GM12892 (cell line): ENCODE data around the gene TWF1.

Source experiments
- DNase-seq: peaks from one replicate; pipeline ENCODE4 v3.0.0; 2011; ENCODE audit not compliant: insufficient read length
- FAIRE-seq: peaks from 2 replicates; lab custom pipeline; 2011; peaks lifted over from hg19 to GRCh38; lab: Jason Lieb, UNC
- POLR2A ChIP-seq: IDR thresholded peaks from 2 replicates; pipeline ENCODE4 v1.6.1; 2011; ENCODE audit warnings: low read depth, low read length, control low read depth
- POLR2AphosphoS5 ChIP-seq: IDR thresholded peaks from 2 replicates; pipeline ENCODE4 v1.6.1; 2011; ENCODE audit warnings: low read depth, low read length, control low read depth
- TAF1 ChIP-seq: IDR thresholded peaks from 2 replicates; pipeline ENCODE4 v1.6.1; 2011; ENCODE audit warnings: low read depth, mild to moderate bottlenecking, control low read depth, low read length, borderline replicate concordance

TWF1 gene

DNA sequence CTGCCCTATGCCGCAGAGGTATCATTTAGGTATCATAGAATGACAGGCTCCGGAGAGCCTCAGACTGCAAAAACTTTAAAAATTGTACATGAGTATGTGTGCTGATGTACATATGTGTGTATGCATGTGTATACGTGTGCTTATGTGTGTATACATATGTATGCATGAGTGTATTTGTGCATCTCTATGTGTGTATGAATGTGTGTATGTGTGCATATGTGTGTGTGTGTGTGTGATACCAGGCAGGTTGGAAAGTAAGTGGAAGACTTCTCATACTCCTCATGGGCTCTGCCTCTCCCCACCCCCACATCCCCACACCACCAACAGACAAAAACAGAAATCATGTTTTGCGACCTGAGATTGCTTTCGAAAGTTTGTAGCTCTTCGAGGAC is 29.1 kb upstream of the TWF1 start:
- peak; percentile 36 for FAIRE-seq
- DNase-seq = no peak
- TF ChIP-seq TAF1 (no peak), POLR2AphosphoS5 (no peak), POLR2A (no peak)

DNA sequence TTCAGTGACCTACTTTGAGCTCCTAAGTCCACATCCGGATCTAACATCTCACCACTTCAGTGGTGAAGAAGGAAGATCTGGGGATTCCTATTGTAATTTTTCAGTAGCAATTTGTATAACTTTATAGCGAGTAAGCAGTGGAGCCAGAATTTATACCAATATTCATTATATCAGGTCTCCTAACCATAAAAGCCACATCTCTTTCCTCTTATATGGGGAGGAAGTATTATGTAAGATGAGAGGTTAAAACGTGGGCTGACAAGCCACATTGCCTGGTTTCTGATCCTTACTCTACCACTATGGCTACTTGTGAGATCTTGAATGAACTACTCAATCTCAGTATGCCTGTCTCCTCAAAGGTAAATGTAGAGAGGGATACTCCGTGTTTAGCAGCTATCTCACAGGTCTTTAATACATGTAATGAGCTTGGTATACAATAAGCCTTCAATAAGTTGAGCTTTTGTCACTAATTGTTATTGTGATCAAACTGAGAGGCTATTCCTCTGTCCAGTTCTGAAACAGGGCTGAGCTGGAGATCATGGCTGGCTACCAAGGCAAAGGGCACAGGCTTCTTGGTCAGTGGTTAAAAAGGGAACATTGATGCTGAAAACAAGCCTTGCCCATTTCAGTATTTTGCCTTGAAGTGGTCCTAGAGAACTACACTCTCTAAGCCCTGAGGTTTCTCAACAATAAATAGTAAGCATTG is 26.5 kb upstream of the TWF1 start:
- no peak for FAIRE-seq
- no peak for DNase-seq
- TF ChIP-seq POLR2AphosphoS5 (no peak), POLR2A (no peak), TAF1 (no peak)

DNA sequence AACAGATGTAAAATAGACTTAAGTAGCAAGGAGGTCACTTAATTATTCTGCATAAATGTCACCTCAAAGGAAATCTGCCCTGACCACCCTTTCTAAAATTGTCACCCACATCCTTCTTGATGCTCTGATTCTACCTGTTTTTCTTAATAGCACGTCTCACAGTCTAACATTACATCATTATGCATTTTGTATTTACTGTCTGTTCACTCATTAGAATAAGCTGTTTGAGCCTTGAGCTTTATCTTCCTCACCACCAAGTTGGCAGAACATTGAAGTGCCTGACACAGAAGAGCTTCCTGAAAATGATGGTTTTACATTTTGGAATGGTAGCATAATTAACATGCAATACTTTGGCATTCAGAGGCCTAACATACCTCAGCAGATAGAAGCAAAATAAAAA is 21.0 kb upstream of the TWF1 start:
- FAIRE-seq = no peak
- no peak for DNase-seq
- no peak for TF ChIP-seq POLR2A
- no peak for TF ChIP-seq TAF1
- TF ChIP-seq POLR2AphosphoS5 = no peak

DNA sequence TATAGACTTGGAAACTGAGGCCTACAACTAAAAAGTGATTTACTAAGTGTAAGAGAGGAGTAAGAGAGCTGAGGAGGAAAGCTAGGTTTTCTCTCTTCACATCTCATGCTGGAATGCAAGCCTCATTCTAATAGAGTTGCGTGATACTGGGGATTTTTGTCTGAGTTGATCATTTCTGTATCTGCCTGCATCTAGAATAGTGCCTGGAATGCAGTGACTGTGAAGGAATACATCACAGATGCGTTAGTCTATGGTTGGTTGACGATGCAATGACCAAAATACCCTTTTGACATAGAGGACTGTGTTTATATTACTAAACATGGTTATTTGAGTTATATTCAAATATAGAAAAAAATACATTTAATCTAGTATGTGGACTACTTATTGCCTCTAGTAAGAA is 20.6 kb upstream of the TWF1 start:
- FAIRE-seq (no peak), DNase-seq (no peak)
- no peak for TF ChIP-seq POLR2AphosphoS5
- TF ChIP-seq POLR2A = no peak
- no peak for TF ChIP-seq TAF1

DNA sequence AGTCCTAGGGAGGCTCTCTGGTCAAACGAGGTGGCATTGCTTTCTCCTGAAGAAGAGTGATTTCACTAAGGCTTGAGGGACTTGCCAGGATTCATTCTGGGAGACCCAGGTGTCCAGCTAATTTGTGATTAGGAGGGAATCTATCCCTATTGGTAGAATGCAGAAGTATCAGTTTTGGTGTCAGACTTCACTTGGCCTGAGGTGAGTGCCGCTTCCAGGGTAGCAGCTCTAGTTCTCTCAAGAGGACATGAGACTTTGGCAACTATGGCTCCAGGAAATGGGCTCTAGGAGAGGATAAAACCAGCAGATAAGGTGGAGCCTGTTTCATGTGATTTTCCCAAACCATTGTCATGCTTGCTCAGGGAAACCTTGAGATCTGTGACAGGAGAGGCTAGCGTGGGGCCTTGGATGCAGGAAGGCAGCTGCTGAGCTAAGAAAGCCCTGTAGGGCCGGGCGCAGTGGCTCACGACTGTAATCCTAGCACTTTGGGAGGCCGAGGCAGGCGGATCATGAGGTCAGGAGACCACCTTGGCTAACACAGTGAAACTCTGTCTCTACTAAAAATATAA is 18.2 kb upstream of the TWF1 start:
- FAIRE-seq (no peak), DNase-seq (no peak)
- no peak for TF ChIP-seq POLR2A
- no peak for TF ChIP-seq POLR2AphosphoS5
- TF ChIP-seq TAF1 = no peak

DNA sequence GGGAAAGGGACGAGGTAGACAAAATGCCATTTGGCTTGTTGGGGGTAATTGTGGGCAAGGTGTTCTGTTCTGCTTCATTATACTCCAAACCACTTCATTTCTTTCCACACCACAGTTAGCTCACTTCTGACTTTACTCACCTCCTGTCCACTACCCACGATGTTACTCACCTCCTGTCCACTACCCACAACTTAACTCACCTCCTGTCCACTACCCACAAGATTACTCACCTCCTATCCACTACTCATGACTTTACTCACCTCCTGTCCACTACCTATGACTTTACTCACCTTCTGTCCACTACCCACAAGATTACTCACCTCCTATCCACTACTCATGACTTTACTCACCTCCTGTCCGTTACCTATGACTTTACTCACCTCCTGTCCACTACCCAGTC is 10.1 kb upstream of the TWF1 start:
- FAIRE-seq (peak; percentile 21), DNase-seq (no peak)
- no peak for TF ChIP-seq TAF1
- TF ChIP-seq POLR2AphosphoS5 = no peak
- TF ChIP-seq POLR2A = no peak

DNA sequence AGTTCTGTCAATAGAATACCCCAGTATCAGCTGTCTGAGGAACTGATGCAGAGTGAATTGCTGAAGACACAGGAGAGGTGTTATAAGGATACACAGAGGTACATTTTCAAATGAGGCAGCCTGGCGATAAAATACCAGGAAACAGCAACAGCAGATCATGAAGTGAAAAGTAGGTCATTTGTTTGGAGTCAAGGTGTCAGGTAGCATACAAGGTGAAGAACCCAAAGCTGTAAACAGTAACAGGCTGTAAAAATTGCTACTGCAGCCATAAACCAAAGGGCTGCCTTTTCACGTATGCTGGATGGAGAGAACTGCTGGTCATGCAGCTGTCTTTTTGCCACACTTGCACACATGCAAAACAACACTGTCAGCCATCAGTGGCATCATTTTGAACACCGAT is 9.3 kb upstream of the TWF1 start:
- FAIRE-seq (no peak), DNase-seq (no peak)

DNA sequence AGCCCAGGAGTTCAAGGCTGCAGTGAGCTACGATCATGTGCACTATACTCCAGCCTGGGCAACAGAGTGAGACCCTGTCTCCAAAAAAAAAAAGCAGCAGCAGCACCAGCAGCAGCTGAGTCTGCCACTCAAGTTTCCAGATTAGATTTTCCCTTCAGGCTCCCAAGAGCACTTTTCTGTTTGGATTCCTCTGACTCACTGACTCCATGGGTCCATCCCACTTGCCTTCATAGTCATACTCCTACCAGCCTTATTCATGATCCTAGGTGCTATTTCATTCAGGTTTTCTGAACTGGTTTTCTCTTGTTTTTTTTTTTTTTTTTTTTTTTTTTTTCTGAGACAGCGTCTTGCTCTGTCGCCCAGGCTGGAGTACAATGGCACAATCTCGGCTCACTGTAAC is 6.8 kb upstream of the TWF1 start:
- FAIRE-seq (no peak), DNase-seq (no peak)
- no peak for TF ChIP-seq POLR2A
- TF ChIP-seq TAF1 = no peak
- no peak for TF ChIP-seq POLR2AphosphoS5

More for the DNA sequence above, 9.3 kb upstream of the TWF1 start:
- no peak for TF ChIP-seq TAF1

DNA sequence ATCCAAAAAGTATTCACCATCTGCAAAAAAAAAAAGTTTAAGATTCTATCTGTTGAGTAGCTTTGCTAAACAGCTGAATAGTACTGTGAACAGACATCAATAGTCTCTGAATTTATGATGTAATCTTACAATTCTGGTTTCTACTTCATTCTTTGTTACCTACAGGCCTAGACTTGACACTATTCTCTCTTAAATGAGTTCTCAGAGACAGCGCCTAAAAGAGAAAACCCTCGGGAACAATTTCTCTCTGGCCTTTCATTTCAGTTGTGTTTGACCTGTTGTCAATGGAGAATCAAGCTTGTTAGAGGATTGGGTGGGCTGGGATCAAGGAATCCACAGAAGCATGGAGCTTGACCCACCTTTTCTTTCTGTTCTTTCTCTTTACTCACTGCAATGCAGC is 5.9 kb upstream of the TWF1 start:
- FAIRE-seq = no peak
- DNase-seq = no peak
- no peak for TF ChIP-seq POLR2A
- no peak for TF ChIP-seq TAF1
- no peak for TF ChIP-seq POLR2AphosphoS5

DNA sequence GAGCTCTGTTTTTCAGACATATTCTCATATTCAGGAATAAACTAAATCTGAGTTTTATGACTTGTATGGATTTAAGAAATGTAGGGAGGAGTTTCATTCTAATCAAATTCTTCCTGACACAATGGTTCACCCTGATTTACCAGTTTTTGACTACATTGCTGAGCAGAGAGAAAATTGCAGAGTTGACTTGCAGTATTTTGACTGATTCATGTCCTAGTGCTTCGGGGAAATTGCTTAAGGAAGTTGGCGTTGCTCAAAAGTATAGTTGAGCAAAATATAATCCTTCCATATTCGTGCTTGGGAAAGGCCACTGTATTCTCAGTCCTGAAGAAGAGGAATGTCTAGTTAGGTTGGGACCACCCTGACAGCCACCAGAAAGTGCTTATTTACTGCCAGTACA is 1.3 kb upstream of the TWF1 start:
- FAIRE-seq (no peak), DNase-seq (no peak)
- TF ChIP-seq TAF1 = no peak
- no peak for TF ChIP-seq POLR2AphosphoS5
- no peak for TF ChIP-seq POLR2A

DNA sequence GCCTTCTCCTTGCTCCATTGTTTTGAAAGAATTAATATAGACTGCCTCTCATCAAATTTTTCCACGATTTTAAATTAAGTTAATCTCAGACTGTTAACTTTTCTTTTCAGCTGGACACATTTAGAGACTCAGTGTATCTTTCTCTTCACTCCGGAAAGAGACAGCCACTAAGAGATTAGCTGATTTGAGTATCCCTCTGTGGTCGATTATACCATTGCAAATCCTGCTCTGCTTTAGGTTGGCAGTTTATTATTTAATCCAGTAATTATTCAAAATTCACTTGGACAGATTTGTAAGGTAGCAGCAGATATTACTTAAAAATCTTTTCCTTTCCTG is 588 bp upstream of the TWF1 start:
- TF ChIP-seq POLR2A (no peak), POLR2AphosphoS5 (no peak), TAF1 (no peak)
- DNase-seq = no peak
- peak; percentile 33 for FAIRE-seq

DNA sequence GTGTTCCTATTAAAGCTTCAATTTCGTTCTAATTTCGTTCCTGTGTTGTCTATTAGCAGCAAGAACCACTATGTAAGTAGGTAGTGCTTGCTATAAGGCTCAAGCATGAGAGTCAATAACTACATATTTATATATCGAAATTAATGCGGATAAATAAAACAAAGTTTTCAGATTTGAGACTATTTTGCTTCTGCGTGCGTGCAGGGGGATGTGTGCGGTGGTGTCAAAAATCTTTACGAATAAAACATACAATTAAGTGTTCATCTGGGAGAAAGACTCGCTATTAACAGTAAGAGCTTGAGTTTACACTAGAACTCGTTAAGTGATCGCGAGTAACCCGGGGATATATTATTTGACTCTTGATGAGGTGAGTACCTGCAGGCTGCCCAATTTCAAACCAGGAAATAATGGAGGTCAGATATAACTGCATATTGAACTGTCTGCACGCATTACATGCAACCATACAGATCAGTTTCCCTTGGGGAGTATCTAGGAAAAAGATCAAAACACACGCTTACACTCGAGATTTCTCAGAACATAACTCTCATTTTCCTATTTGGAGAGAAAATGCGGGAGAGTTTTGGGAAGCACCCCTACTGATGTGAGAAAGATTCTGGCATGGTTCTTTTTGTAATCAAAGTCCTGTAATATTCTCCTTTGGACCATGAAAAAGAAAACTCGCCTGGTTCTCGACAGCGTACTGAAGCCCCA is 813 bp downstream of the TWF1 start:
- no peak for DNase-seq
- no peak for TF ChIP-seq POLR2AphosphoS5
- no peak for TF ChIP-seq TAF1
- TF ChIP-seq POLR2A = no peak
- peak; percentile 46 for FAIRE-seq
